Measurements from ENCODE around the gene TRIM44.
"Not testable (repeated sequence)": the region's sequence is repeated elsewhere in the genome, so short reads cannot be mapped to it uniquely, and the experiment has no call there.

The TRIM44 gene

DNA sequence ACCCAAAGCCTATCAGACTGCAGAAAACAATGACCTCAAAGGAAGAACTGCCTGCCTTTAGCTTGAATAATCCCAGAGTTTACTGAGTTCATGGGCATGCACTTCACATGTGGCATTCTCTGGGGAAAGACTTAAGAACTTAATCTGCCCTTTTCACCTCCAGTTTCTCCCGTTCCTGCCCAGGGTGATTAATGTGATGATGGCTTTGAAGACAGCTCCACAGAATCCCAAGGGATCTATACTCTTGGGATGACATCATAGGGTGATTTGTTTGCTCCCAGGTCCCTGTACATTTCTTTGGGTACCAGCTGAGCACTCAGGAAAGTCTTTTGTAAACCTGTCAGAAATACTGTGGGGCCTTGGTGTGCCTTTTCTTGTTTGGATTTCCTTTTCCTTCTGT, 30.3 kb upstream of the TRIM44 start:
- no peak for FAIRE-seq
- no peak for DNase-seq (ENCODE audit: insufficient read length, low spot score)

DNA sequence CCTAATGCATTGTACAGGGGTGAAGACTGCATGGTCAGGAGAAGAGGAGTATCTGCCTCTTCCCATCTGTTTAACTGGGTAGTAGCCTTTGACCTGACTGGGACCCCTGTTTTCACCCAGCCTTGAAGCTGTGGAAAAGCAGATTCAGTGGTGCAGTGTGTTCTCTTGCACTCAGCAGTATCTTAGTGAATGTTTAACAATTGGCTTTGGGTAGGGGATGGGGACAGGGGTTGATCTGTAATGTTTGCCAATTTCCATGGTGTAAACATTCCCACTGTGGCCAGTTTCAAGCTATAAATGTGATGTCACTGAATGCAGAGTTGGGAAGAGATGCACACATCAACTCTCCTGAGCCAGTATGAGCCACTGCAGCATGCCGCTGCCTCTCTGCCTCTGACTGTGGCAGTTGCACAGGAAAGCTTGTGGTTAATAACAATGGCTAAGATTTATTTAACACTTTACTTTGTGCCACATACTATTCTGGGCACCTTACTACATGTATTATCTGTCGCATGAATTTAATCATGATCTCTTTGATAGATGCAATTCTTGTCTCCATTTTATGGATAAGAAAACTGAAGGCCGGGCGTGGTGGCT, 28.6 kb upstream of the TRIM44 start:
- no peak for FAIRE-seq
- DNase-seq (ENCODE audit: insufficient read length, low spot score): no peak

GRCh38 chr11:35635933-35636332, 26.6 kb upstream of the TRIM44 start:
- FAIRE-seq: no peak
- no peak for DNase-seq (ENCODE audit: insufficient read length, low spot score)

- no peak for DNase-seq (ENCODE audit: insufficient read length, low spot score)
Observed at GRCh38 chr11:35639591-35640179, 22.9 kb upstream of the TRIM44 start.

DNA sequence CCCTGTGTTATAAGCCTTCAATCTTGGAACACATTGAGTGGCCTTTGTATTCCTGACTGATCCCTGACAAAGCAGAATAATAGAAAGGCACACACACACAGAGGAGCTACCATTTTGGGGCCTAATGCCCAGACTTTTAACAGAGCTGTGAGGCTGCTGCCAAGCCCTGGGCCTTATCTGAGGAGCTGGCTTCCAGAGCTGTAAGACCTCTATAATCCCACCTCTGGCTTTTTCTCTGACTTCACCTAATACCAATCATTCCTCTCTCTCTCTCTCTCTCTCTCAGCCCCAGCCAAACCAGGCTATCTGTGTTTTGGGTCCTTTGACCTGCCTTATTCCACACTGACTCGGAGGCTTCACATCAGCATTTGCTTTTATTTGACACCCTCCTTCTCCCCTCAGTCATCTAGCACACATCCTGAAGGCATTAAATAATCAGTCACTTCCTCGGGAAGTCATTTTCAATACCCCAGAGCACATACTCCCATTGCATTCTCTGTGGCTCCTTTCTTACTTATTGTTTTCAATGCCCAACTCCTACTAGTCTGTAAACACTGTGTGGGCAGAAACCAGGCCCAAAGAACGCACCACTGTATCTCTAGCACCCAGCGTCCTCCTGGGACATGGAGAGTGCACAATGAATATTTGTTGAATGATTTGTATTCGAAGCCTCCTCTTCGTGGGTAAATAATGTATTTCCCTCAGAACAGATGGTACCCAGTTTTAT, 21.2 kb upstream of the TRIM44 start:
- FAIRE-seq: no peak
- no peak for DNase-seq (ENCODE audit: insufficient read length, low spot score)

More at GRCh38 chr11:35639591-35640179, 22.9 kb upstream of the TRIM44 start:
- no peak for FAIRE-seq

DNA sequence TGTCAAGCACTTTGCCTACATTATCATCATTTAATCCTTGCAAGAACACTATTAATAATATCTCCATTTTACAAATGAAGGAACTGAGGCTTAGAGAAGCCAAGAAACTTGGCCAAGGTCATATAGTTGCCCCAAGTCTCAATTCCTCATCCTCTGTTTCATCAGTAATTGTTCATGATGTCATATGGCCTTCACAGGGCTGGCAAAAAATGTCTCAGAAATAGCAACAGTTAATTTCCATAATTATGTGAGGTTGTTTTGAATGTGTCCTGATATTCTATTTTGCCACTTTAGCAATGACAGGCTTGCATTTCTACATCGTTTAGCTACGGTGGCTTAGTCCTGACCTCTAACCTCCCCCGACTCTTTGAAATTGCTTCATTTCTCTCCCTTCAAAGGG, 20.6 kb upstream of the TRIM44 start:
- DNase-seq (ENCODE audit: insufficient read length, low spot score): no peak
- FAIRE-seq: no peak

DNA sequence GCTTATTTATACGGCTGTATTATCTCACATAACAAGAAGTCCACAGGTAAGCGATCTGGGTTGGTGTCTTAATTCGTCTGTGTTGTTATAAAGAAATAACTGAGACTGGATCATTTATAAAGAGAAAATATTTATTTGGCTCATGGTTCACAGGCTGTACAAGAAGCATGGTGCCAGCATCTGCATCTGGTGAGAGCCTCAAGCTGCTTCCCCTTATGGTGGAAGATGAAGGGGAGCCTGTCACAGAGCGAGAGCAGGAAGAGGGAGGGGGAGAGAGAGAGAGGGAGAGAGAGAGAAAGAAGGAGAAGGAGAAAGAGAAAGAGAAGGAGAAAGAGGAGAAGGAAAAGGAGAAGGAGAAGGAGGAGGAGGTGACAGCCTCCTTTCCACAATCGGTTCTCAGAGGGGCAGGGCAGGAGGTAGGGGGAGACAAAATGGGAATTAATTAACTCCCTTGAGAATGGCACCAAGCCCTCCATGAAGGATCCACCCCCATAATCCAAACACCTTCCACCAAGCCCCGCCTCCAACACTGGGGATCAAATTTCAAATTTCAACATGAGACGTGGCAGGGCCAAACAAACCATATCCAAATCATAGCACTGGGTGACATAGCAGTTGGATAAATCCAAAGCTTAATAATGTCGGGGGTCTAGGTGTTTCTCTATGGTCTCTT, 15.0 kb upstream of the TRIM44 start:
- no peak for DNase-seq (ENCODE audit: insufficient read length, low spot score)

GRCh38 chr11:35650006-35650405, 12.6 kb upstream of the TRIM44 start:
- DNase-seq (ENCODE audit: insufficient read length, low spot score): no peak
- no peak for FAIRE-seq

More for the DNA sequence above, 15.0 kb upstream of the TRIM44 start:
- FAIRE-seq: no peak

- FAIRE-seq: no peak
- no peak for DNase-seq (ENCODE audit: insufficient read length, low spot score)
Observed at GRCh38 chr11:35650467-35650866, 12.1 kb upstream of the TRIM44 start.

DNA sequence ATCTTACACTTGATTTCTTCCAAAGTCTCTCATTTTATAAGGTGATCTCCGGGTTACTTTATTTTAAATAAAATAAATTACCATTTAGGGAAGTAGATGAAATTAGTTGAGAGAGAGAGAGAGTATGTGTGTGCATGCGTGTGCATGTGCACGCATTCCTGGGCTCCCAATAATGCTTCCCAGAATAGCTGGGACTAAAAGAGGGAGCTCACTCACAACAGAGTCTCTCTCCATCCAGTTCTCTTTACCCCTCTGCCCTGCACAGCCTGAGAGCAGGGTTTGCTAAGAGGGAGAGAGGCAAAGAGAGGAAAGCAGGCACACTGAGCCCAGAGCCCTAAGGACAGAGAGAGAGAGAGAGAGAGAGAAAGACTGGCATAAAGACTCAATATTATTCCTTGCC, 11.3 kb upstream of the TRIM44 start:
- no peak for DNase-seq (ENCODE audit: insufficient read length, low spot score)
- no peak for FAIRE-seq

- not testable (repeated sequence) for FAIRE-seq; DNase-seq (ENCODE audit: insufficient read length, low spot score)
Observed at GRCh38 chr11:35652786-35653185, 9.8 kb upstream of the TRIM44 start.

DNA sequence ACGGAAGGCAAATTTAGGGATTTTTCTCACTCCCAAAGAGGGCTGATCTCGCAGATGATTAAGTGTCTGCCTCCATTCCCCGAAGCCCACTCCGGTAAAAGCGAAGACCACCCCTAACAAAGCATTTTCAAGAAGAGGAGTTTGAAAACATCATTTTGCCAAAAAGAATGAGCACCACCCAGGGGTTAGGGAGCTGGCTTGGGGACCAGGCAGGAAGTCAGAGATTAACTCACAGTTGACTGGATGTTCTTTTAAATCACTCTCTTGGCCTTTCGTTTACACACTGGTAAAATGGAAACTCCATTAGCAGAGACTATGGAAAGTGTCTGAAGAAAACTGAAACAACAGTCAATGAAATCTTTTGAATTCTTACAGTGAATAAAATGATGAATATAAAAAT, 7.9 kb upstream of the TRIM44 start:
- FAIRE-seq (no peak), DNase-seq (ENCODE audit: insufficient read length, low spot score) (no peak)

DNA sequence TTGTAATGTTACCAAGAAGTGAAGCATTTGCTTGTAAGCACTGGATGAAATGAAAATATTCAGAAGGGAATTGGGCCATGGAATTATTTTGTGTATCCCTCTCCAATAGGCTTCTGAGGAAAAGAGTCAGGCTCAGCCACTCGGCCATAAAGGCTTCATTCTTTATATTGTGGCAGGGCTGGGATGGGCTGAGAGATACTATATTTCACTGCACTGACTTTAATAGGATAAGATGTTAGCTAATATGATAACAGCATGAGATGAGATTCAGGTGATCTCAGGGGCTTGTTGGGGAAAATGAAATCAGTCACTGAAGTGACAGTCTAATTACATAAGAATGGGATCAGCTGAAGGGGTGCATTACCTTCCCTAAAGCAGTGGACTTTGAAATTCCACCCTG, 7.3 kb upstream of the TRIM44 start:
- no peak for DNase-seq (ENCODE audit: insufficient read length, low spot score)
- FAIRE-seq: no peak

DNA sequence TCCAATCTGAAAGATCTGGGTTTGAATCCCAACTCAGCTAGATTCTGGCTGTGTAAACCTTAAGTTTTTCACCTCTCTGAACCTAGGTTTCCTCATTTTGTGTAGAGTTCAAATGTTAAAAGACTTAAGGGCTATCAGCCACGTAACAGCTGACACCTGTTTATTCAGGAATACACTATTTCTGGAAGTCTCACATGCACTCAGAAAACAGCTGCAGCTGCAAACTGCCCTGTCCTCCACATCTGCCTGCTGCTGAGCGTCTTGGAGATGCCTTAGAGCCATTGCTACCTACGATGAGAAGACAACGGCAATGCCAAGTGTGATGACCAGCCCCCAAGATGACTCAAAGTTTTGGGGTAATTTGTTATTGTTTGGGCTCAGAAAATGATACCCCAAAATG, 6.7 kb upstream of the TRIM44 start:
- no peak for DNase-seq (ENCODE audit: insufficient read length, low spot score)
- no peak for FAIRE-seq

DNA sequence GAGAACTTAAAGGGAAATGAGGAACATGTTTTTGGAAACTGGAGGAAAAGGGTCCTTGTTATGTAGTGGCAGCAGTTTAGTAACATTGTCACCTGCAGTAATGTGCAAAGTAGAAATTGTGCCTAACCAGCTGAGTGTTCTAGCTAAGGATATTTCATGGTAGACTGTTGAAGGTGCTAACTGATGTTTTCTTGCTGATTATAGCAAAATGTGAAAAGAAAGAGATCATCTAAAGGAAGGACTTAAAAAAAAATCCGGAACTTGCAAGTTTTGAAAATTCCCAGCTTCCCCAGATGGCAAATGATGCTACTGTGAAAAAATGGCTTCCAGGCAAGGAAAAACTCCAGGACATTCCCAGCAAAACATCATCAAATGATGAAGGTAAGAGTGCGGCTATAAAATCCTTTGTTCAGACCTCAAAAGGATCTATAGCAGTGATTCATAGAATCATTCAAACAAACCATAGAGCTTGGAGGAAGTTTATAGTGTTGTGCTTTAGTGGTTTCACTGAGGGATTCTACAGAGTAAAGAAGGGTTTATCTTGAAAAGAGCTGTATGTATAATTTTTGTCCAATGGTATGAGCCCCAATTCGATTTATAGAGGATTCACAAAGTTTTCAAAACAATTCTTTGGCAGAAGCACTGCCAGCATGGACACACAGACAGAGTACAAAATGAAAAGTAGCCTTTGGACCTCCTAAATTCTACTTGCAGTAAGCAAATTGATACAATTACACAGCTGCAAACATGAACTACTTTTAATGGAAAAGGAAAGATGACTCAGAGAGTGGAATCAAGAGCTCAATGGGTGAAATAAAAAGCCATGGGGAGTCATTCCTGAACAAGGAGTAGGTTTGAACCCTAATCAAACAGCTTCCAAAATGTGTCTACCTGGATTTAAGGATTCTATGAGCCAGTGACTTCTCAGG, 4.3 kb upstream of the TRIM44 start:
- DNase-seq (ENCODE audit: insufficient read length, low spot score) (no peak), FAIRE-seq (no peak)

DNA sequence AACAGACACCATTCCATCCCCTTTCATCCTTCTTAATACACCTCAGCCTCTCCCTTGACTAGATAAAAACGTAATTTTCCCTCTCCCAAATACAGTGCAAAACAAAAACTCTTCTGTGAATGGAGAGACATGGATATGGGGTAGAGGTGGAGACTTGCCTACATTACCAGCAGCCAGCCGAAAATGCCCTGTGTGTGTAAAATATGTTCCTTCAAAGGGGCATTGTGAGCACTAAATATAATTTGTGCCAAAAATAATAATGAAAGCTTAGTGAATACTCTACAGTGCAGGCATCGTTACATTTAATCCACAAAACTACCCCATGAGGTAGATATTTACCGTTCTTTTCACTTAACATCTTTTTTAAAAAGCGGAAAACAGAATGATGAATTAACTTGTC, 1.0 kb upstream of the TRIM44 start:
- FAIRE-seq (no peak), DNase-seq (ENCODE audit: insufficient read length, low spot score) (no peak)

GRCh38 chr11:35662061-35662648, 420 bp upstream of the TRIM44 start:
- FAIRE-seq: no peak
- no peak for DNase-seq (ENCODE audit: insufficient read length, low spot score)

GRCh38 chr11:35663408-35663702, 780 bp downstream of the TRIM44 start:
- no peak for DNase-seq (ENCODE audit: insufficient read length, low spot score)
- no peak for FAIRE-seq

- DNase-seq (ENCODE audit: insufficient read length, low spot score) (no peak), FAIRE-seq (no peak)
Observed at GRCh38 chr11:35664977-35665441, 2.4 kb downstream of the TRIM44 start.

DNA sequence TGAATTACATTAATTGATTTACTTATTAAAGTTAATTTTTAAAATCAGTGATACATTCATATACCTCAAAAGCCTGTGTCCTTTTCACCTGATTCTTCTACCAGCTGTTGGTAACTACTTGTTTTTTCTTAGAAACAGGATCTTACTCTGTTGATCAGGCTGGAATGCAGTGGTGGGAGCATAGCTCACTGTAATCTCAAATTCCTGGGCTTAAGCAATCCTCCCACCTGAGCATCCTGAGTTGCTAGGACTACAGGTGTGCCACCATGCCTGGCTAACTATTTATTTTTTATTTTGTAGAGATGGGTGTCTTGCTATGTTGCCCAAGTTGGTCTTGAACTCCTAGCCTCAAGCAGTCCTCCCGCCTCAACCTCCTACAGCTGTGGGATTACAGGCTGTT, 4.7 kb downstream of the TRIM44 start:
- DNase-seq (ENCODE audit: insufficient read length, low spot score): no peak
- FAIRE-seq: no peak
